Transverse colon (tissue), 3 donors: ENCODE data around the gene VPS13C.

Source experiments
- CTCF ChIP-seq, 5 experiments: fragments of 200-600 bp in 3 of 5; fragments of 450-650 bp in 2 of 5; sonication (generic) in 3 of 5; IDR thresholded peaks; 1 replicate in 2 of 5; 2 replicates in 3 of 5; pipeline ENCODE4 v1.5.1; 2016 to 2017; ENCODE audit warnings: antibody characterized with exemption in 5 of 5, inconsistent platforms in 3 of 5, mild to moderate bottlenecking in 2 of 5, moderate library complexity in 1 of 5
- EP300 ChIP-seq: sonication (generic); formaldehyde crosslinking; IDR thresholded peaks from one replicate; pipeline ENCODE4 v1.6.1; 2017; ENCODE audit warnings: antibody characterized with exemption, low read depth
- POLR2A ChIP-seq: fragments of 450-650 bp; IDR thresholded peaks from one replicate; pipeline ENCODE4 v1.6.1; 2016; ENCODE audit warnings: antibody characterized with exemption, mild to moderate bottlenecking, moderate library complexity

DNA sequence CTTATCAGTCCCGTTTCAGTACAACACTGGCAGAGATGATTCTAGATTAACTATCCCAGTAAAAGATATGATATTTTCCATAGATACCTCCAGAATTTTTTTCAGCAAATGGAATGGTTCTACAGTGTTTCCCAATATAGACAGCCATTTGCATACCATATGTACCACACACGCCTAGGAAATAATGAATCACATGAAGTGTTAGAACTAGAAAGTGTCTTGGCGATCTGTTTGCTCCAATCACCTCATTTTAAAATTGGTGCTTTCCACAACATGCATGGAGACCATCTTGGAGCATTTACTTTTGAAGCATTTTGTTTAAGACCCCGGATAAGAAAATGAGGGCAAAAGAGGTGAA, 8.5 kb upstream of the VPS13C start:
- no peak for TF ChIP-seq CTCF (IDR thresholded peaks at IDR 0.05)
- TF ChIP-seq POLR2A = no peak
- TF ChIP-seq EP300 = no peak
